HepG2 (cell line): ENCODE data around the gene ZNF816. TPM values are rescaled to one million over a fixed set of nuclear protein-coding genes. Genes with fewer than 3 reads are reported as not detected.

ENCODE experiments used
- ATAC-seq: fragments of 200-7000 bp; cut with Tn5 transposase; 3 replicates; pipeline ENCODE4 v1.9.1; 2020; ENCODE audit warnings: mild to moderate bottlenecking, moderate library complexity
- BruUV-seq: library from RNA; stranded (reverse); fragments of 400-500 nt; replicated peaks from 2 replicates; lab custom pipeline; 2021; lab: Mats Ljungman, UMichigan
- CTCF ChIA-PET: fragments of 300-600 bp; formaldehyde crosslinking; extraction: SDS; loops from one replicate; lab custom pipeline; 2021; ENCODE audit warnings: low total read pairs, inconsistent platforms, low intra/inter-chr PET ratio; lab: Yijun Ruan, JAX
- POLR2A ChIA-PET: fragments of 350-600 bp; sonication (Branson Sonifier 250); formaldehyde crosslinking; loops from one replicate; lab custom pipeline; 2020; ENCODE audit warnings: antibody characterized with exemption, inconsistent platforms; lab: Yijun Ruan, JAX
- DNase-seq: peaks from one replicate; pipeline ENCODE4 v3.0.0-alpha.2; 2015; ENCODE audit warnings: low spot score
- FAIRE-seq: peaks from 3 replicates; lab custom pipeline; 2011; peaks lifted over from hg19 to GRCh38; lab: Jason Lieb, UNC
- H2AFZ ChIP-seq: one replicate; pipeline ENCODE4 v1.6.1; 2011; ENCODE audit warnings: low read length, inconsistent platforms
- H3K27ac ChIP-seq: fragments of 300-600 bp; 3 replicates; pipeline ENCODE4 v1.8.0; 2011; ENCODE audit warnings: mixed run types, mild to moderate bottlenecking, mixed read lengths, low read length, inconsistent platforms; ENCODE audit not compliant: insufficient read depth; ENCODE audit errors: extremely low read length
- H3K27me3 ChIP-seq, 2 experiments: fragments of 200-600 bp in 1 of 2; 2 replicates in 1 of 2; 3 replicates in 1 of 2; pipeline versions ENCODE4 v1.6.0 to v1.8.0; 2011; ENCODE audit warnings: low read length in 2 of 2, mild to moderate bottlenecking in 2 of 2, moderate library complexity in 2 of 2, inconsistent platforms in 1 of 2; ENCODE audit not compliant: insufficient read depth in 2 of 2, control insufficient read depth in 1 of 2
- H3K36me3 ChIP-seq, 2 experiments: fragments of 200-600 bp in 1 of 2; replicated peaks in 1 of 2; 2 replicates in 1 of 2; 3 replicates in 1 of 2; pipeline versions ENCODE4 v1.5.1 to v1.8.0; 2011; ENCODE audit warnings: low read length in 2 of 2, inconsistent platforms in 1 of 2; ENCODE audit not compliant: insufficient read depth in 2 of 2, control insufficient read depth in 1 of 2
- H3K4me1 ChIP-seq: 2 replicates; pipeline ENCODE4 v1.5.1; 2012; ENCODE audit warnings: low read length, inconsistent platforms; ENCODE audit not compliant: insufficient read depth
- H3K4me2 ChIP-seq: 2 replicates; pipeline ENCODE4 v1.6.0; 2011; ENCODE audit warnings: low read depth, low read length, inconsistent platforms
- H3K4me3 ChIP-seq, 3 experiments: fragments of 200-600 bp in 1 of 3; sonication (generic), shearing (Covaris generic) in 1 of 3; replicated peaks in 1 of 3; 2 replicates each; pipeline ENCODE4 v1.5.1; 2011 to 2016; ENCODE audit warnings: low read length in 3 of 3, inconsistent platforms in 2 of 3, low read depth in 2 of 3, mild to moderate bottlenecking in 2 of 3, control low read depth in 1 of 3, mixed read lengths in 1 of 3; ENCODE audit not compliant: insufficient read depth in 1 of 3
- H3K79me2 ChIP-seq: one replicate; pipeline ENCODE4 v1.6.1; 2011; ENCODE audit warnings: low read length, inconsistent platforms; ENCODE audit not compliant: insufficient read depth
- H3K9ac ChIP-seq: 2 replicates; pipeline ENCODE4 v1.6.0; 2011; ENCODE audit warnings: mild to moderate bottlenecking, low read depth, low read length, inconsistent platforms; ENCODE audit not compliant: insufficient read depth
- H3K9me3 ChIP-seq: 2 replicates; pipeline ENCODE4 v1.5.1; 2012; ENCODE audit warnings: mild to moderate bottlenecking, low read length
- H4K20me1 ChIP-seq: 2 replicates; pipeline ENCODE4 v1.6.0; 2011; ENCODE audit warnings: inconsistent platforms, mild to moderate bottlenecking, low read length, moderate library complexity; ENCODE audit not compliant: insufficient read depth
- CEBPG ChIP-seq: IDR thresholded peaks from 2 replicates; pipeline ENCODE4 v1.6.1; 2016
- CENPX ChIP-seq: sonication (generic); formaldehyde crosslinking; IDR thresholded peaks from 2 replicates; pipeline ENCODE4 v1.9.0; 2021; ENCODE audit warnings: mild to moderate bottlenecking, missing genetic modification reagents, moderate library complexity
- IRF2 ChIP-seq: IDR thresholded peaks from 2 replicates; pipeline ENCODE4 v1.6.1; 2018; ENCODE audit warnings: missing genetic modification reagents, missing compliant biosample characterization
- LRRFIP1 ChIP-seq: sonication (generic); formaldehyde crosslinking; conservative IDR thresholded peaks from 2 replicates; pipeline ENCODE4 v1.4.0; 2020; ENCODE audit warnings: missing genetic modification reagents
- SP5 ChIP-seq: IDR thresholded peaks from 2 replicates; pipeline ENCODE4 v1.6.1; 2016; ENCODE audit warnings: low read depth, borderline replicate concordance
- TBL1XR1 ChIP-seq: fragments of 150-350 bp; IDR thresholded peaks from 2 replicates; pipeline ENCODE4 v1.6.1; 2014; ENCODE audit warnings: borderline replicate concordance, low read length; ENCODE audit not compliant: partially characterized antibody
- ZNF256 ChIP-seq: sonication (generic); formaldehyde crosslinking; conservative IDR thresholded peaks from 2 replicates; pipeline ENCODE4 v1.4.0; 2020; ENCODE audit warnings: missing genetic modification reagents
- ZNF335 ChIP-seq: sonication (generic); formaldehyde crosslinking; IDR thresholded peaks from 2 replicates; pipeline ENCODE4 v1.4.0; 2020; ENCODE audit warnings: missing genetic modification reagents
- ZNF362 ChIP-seq: sonication (generic); formaldehyde crosslinking; IDR thresholded peaks from 2 replicates; pipeline ENCODE4 v1.4.0; 2020; ENCODE audit warnings: missing genetic modification reagents, mild to moderate bottlenecking, borderline replicate concordance
- ZNF883 ChIP-seq: sonication (generic); formaldehyde crosslinking; IDR thresholded peaks from 2 replicates; pipeline ENCODE4 v1.5.1; 2020; ENCODE audit warnings: mild to moderate bottlenecking, missing genetic modification reagents; ENCODE audit errors: not compliant biosample characterization
- WGBS: methylation state at CpG from one replicate; pipeline ENCODE4 v1.1.6; 2017; ENCODE audit warnings: low lambda C conversion rate; 5-methylcytosine and 5-hydroxymethylcytosine counted together
- in situ Hi-C: cut with HindIII; loops from 2 replicates; pipeline ENCODE4 v1.10.0; 2017; ENCODE audit warnings: low pct_unique_long_range_greater_than_20kb; ENCODE audit not compliant: extremely low pct_ligation_motif_present
- intact Hi-C: fragments of 100-400 bp; cut with micrococcal nuclease; formaldehyde crosslinking; loops from one replicate; pipeline ENCODE4 v1.10.0; 2022; ENCODE audit not compliant: unreplicated experiment
- polyA plus RNA-seq, 8 experiments: library from polyadenylated mRNA; depleted of rRNA in 3 of 8; stranded (reverse) in 7 of 8; unstranded in 1 of 8; fragments of >200 nt; fragmentation: Illumina TruSeq in 4 of 8; extraction: Trizol in 4 of 8; gene quantifications; 2 replicates each; pipeline versions ENCODE4 v1.2.1 to v1.2.3, GENCODE V29; 2011 to 2016; ENCODE audit warnings: low read depth in 4 of 8, missing spikeins in 1 of 8, mixed read lengths in 1 of 8; ENCODE audit not compliant: insufficient read depth in 1 of 8
- total RNA-seq, 5 experiments: library from RNA; depleted of rRNA; stranded (reverse); fragments of >200 nt; fragmentation: Illumina TruSeq; extraction: Trizol; gene quantifications; 2 replicates each; pipeline ENCODE4 v1.2.3, GENCODE V29; 2016; ENCODE audit warnings: low read depth in 1 of 5
- TF ChIP-seq, protein P1 (sequence below): sonication (generic); formaldehyde crosslinking; IDR thresholded peaks from 2 replicates; pipeline ENCODE4 v1.4.0; 2020; ENCODE audit warnings: missing genetic modification reagents, mild to moderate bottlenecking, borderline replicate concordance

The ZNF816 gene
- total and polyA plus RNA-seq, 2 of the 13 experiments (the other 11 are each of a cell fraction or from before 2014, with no cell fraction given): 5.2 to 14.1 TPM

DNA sequence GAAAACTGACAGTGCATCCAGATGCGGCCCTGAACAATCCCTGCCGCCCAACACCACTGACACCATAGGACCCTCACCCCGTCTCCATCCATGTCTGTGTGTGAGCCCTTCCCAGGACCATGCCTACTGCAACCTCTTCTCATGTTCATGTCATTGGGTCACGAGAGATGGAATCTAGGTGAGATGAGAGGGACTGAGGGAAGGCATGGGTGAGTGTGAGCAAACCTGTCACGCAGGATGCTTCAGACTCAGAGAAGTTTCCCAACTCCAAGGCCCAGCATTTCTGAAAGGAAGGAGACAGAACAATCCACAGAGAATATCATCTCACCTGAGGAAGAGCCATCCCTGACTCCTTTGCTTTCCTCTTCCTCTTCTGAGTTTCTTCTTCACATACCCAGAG lies 45.1 kb downstream of the ZNF816 start (continued):
- no peak for TF ChIP-seq CENPX
- TF ChIP-seq CEBPG (CRISPR knock-in tag): no peak
- no peak for TF ChIP-seq ZNF335 (CRISPR knock-in tag)

GRCh38 chr19:52910648-52911047 lies 52.0 kb downstream of the ZNF816 start:
- BruUV-seq: no TSS peak
- H3K4me3 ChIP-seq: no peak overlapping the region
- CTCF ChIA-PET: no interaction called here
- POLR2A ChIA-PET: no interaction called here
- H2AFZ ChIP-seq: no peak overlapping the region
- H3K4me2 ChIP-seq: no peak overlapping the region
- H4K20me1 ChIP-seq: no peaks in the 10 kb centered on the region
- no peak overlapping the region for H3K9ac ChIP-seq
- H3K27me3 ChIP-seq: no peaks in the 10 kb centered on the region
- ATAC-seq (no peak), FAIRE-seq (no peak), DNase-seq (no peak)
- 100% methylated on average over 1 of the region's 1 CpG for WGBS
- in situ Hi-C loops (no loop called here), intact Hi-C loops (no loop called here)
- H3K36me3 ChIP-seq: peaks cover 5 to 22% of the 10 kb centered on the region in 2 experiments; a peak in 2 of 5 replicates
- TF ChIP-seq ZNF883 (CRISPR knock-in tag): no peak
- TF ChIP-seq TBL1XR1: no peak
- no peak for TF ChIP-seq ZNF362 (CRISPR knock-in tag)
- no peak for TF ChIP-seq ZNF256 (CRISPR knock-in tag)
- no peak for TF ChIP-seq SP5 (CRISPR knock-in tag)
- TF ChIP-seq IRF2 (CRISPR knock-in tag): no peak
- TF ChIP-seq, protein P1, sequence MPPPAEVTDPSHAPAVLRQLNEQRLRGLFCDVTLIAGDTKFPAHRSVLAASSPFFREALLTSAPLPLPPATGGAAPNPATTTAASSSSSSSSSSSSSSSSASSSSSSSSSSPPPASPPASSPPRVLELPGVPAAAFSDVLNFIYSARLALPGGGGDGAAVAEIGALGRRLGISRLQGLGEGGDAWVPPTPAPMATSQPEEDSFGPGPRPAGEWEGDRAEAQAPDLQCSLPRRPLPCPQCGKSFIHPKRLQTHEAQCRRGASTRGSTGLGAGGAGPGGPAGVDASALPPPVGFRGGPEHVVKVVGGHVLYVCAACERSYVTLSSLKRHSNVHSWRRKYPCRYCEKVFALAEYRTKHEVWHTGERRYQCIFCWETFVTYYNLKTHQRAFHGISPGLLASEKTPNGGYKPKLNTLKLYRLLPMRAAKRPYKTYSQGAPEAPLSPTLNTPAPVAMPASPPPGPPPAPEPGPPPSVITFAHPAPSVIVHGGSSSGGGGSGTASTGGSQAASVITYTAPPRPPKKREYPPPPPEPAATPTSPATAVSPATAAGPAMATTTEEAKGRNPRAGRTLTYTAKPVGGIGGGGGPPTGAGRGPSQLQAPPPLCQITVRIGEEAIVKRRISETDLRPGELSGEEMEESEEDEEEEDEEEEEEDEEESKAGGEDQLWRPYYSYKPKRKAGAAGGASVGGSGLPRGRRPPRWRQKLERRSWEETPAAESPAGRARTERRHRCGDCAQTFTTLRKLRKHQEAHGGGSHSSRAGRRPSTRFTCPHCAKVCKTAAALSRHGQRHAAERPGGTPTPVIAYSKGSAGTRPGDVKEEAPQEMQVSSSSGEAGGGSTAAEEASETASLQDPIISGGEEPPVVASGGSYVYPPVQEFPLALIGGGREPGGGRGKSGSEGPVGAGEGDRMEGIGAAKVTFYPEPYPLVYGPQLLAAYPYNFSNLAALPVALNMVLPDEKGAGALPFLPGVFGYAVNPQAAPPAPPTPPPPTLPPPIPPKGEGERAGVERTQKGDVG (CRISPR knock-in tag): no peak
- no peak for TF ChIP-seq LRRFIP1 (CRISPR knock-in tag)
- TF ChIP-seq, all 625 proteins: peak for 0
- H3K4me1 ChIP-seq: no peaks in the 10 kb centered on the region
- H3K9me3 ChIP-seq: no peaks in the 10 kb centered on the region; the same call in 1 of the 2 replicates
- H3K27ac ChIP-seq: no peak overlapping the region
- no peaks in the 10 kb centered on the region for H3K79me2 ChIP-seq
